ENCODE measurements around the gene SLC26A11.
A peak's percentile ranks its signal among the peaks of the same experiment; 100 is the strongest.

The SLC26A11 gene
- total RNA-seq, result 79.6 to 209 (median 152) reads per million in 4 experiments

DNA sequence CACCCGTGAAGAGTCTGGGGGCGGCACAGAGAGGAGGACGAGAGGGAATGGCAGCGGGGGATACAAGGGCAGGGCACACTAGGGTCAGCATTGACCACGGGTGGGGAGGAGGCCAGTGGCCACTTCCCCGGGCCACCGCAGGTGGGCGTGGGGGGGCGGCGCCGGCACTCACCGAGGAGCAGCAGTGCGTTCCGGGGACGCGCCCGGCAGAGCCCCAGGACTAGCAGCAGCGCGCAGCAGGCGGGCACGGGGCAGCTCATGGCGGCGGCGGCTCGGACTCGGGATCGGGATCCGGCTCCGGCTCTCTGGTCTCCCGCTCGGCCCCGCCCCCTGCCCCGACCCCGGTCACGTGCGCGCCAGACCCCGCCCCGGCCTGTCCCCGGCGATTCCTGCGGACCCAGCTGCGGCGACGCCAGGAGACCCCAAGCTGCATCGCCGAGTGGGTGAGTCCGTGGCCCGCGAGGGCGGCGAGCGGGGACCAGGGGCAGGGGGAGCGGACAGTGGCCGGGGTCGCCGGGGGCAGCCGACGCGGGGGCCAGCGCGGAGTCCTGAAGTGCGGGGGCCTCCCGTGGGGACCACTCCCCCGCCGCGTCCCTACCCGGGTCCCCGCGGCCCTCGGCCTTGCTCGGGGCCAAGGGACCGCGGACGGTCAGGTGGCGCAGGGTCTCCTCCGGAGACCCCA, at the start of gene SLC26A11, which contains the start of gene SGSH:
TSS of gene SLC26A11 (plus strand) at position 374 of the 682 bp plus-strand sequence. CDS start 1,134 bp downstream, outside the sequence.
TSS of gene SGSH (minus strand) at position 280 of the 682 bp plus-strand sequence. CDS start at position 260, 20 bp downstream.
- peak; percentile 35 for DNase-seq

DNA sequence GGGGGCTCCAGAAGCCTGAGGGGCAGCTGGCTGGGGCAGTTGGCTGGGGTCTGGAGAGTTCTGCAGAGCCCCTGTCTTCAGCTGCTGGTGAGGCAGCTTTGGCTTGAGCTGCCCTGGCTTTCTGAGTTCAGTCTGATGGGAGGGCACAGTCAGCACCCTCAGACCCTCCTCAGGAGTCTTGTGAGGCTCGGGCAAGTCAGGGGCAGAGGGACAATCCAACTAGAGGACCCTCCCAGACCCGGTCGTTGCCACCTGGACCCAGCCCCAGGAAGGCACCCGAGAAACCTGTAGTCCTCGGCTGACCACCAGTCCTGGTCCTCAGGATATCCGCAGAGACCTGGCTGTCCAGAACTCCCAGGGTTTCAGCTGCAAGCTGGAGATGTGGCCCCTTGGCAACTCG, 48.5 kb upstream of the SLC26A11 start:
- DNase-seq, result no peak

DNA sequence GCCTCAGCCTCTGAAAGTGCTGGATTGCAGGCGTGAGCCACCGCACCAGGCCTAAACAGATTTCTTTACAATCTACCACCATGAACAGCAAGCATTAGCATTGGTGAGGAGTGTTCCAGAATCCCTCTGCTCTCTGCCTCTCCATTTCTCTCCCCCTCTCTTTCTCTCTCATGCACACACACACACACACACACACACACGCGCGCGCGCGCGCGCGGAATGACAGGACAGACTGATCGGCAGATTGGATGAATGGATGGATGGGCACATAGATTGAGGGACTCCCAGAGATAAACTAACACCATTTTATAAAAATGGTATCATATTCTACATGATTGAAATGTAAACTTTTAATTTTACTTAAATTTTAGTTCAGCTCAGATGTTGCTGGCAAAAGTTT, 47.1 kb upstream of the SLC26A11 start:
- no peak for DNase-seq

DNA sequence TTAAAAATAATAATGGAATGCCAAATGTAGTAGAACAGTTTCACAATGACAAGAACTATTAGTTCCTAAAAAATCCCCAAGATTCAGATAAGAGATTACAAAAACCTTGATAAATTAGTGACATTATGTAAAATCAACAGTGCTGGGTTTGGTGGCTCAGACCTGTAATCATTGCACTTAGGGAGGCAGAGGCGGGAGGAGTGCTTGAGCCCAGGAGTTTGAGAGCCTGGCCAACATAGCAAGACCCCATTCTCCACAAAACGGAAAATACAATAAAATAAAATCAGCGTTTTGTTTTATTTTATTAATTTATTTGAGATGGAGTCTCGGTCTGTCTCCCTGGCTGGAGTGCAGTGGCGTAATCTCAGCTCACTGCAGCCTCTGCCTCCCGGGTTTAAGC, 46.3 kb upstream of the SLC26A11 start:
- no peak for DNase-seq

DNA sequence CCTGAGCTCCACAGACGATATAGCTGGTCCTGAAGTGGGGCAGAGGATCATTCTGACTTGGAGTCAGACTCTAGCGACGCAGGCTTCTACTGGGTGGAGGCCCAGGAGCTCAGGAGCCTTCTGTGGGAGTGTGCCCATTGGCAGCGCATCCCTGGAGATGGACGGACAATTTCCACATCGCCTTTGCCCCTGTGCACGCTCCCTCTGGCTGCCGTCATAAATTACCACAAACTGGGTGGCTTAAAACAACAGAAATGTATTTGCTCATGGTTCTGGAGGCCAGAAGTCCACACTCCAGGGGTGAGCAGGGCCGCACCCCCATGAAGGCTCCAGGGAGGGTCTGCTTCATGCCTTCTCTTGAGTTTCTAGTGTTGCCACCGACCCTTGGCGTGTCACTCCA, 43.5 kb upstream of the SLC26A11 start:
- no peak for DNase-seq

DNA sequence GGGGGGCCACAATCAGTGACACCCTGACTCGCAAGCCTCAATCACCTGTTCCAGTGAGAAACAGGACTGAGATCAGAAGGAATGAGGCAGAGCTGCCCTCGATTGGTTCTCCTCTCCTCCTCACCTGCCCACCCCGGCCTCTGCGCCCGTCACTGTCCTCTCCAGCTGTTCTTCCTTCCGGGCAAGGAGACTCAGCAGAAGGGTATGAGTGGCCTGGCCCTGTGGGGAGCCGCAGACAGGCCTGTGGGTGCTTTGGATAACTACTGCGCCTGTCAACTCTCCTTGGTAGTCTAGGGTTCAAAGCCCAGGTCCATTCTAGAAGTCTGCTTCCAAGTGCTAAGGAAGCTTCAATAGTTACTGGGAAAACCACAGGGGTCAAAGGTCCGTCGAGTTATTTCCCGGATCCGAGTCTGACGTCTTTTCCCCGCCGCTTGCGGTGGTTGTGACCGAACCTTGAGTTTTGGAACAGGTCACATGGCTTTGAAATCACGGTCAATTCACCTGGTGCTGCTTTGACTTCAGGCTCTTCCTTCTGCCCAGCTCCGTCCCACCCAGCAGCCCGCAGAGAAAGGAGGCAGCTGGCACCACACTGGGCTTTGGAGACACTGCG, 42.1 kb upstream of the SLC26A11 start:
- no peak for DNase-seq

DNA sequence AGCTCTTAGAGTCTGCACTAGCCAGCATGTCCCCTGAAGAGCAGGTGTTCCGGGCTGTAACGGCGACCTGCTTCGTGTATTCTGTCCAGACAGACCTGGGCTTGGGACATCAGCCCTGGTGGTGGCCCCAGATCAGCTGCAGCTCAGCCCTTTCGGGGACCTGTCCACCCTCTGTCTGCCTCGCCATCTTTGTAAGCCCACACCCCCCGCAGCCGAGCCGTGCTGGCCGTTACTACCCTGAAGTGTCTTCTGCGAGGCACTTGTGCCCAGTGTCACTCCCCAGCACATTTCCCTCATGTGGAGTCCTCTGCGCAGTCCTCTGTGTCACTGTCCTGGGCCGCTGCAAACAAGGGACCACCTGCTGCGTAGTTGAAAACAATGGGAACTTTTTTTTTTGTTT, 40.0 kb upstream of the SLC26A11 start:
- DNase-seq, result no peak

DNA sequence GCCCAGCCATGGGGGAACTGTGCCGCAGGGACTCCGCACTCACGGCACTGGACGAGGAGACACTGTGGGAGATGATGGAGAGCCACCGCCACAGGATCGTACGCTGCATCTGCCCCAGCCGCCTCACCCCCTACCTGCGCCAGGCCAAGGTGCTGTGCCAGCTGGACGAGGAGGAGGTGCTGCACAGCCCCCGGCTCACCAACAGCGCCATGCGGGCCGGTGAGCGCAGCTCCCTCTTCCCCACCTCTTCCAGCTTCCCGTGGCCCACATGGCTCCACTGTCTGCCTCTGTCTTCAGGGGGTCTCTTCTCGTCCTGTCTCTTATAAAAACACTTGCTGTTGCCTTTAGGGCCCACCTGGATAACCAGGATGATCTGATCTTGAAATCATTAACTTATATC, 38.8 kb upstream of the SLC26A11 start:
- DNase-seq, result no peak

DNA sequence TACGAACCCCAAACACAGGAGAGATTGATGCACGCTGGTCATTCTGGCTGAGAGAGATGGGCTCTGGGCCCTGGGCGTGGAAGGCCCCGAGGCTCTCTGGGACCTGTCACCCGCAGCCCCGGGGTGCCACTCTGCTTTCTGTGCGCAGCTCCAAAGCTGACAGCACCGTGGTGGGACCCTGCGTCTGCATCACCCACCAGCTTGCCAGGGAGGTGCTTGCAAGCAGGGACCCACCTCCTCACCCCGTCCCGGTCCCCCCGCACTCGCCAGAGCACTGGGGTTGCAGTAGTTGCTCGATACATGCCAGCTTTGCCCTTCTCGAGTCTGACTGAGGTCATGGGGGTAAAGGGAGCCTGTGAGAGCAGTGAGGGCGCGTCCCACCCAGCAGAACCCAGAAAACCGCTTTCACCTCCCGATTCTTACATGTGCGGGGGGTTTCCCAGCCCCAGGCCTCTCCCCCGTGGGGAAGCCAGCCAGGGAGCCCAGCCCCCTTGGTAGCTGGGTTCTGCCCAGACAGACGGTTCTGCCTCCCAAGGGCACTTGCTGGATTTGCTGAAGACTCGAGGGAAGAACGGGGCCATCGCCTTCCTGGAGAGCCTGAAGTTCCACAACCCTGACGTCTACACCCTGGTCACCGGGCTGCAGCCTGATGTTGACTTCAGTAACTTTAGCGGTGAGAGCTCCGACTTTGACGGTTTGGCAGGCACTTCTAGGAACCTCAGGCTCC, 37.9 kb upstream of the SLC26A11 start:
- DNase-seq, result no peak

DNA sequence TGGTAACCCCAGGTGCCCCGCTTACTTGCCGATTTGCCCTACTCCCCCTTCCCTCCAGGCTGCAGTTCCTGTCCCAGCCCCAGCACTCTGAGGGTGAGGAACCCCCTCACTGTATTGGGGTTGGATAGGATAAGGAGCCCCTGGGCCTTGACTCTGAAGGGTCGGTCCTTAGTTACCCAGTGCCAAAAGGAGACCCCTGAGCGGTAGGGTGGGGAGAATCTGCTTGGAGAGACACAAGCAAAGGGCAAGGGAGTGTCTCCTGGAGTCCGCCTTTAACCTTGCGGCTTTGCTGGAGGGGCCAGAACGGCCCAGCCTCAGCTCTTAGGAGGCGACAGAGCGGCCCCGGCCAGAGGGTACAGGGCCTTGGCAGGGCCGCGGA, 37.4 kb upstream of the SLC26A11 start:
- DNase-seq, result no peak

DNA sequence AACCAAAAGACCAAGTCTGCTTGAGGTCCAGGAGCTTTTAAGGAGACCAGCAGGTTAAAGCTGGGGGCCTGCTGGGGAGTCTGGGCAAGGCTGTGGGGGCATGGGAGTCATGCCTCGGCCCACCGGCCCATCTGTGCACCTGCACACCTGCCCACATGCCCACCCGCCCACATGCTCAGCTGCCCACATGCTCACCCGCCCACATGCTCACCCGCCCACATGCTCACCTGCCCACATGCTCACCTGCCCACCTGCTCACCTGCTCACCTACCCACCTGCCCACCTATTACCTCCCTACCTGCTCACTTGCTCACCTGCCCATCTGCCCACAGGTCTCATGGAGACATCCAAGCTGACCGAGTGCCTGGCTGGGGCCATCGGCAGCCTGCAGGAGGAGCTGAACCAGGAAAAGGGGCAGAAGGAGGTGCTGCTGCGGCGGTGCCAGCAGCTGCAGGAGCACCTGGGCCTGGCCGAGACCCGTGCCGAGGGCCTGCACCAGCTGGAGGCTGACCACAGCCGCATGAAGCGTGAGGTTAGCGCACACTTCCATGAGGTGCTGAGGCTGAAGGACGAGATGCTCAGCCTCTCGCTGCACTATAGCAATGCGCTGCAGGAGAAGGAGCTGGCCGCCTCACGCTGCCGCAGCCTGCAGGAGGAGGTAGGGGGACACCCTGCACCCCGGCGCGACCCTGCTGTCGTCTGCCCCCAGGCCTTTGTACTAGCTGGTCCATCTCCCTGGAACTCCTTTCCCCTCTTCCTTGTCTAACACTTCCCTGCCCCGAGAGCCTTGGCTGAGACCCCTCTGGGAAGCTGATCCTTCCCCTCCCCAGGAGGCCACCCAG, 36.4 kb upstream of the SLC26A11 start:
- DNase-seq, result no peak

DNA sequence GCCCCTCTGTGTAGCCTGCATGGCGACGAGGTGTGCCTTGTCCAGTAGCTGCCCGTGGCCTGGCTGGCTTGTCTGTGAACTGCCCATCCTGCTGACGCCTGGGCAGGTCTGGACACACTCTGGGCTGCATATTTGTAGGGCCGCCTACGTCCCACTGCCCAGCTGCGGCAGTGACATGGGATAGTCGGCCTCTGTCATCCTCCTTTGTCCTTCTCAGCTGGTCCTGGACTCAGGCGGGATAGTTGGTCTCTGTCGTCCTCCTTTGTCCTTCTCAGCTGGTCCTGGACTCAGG, 35.9 kb upstream of the SLC26A11 start:
- DNase-seq, result no peak

DNA sequence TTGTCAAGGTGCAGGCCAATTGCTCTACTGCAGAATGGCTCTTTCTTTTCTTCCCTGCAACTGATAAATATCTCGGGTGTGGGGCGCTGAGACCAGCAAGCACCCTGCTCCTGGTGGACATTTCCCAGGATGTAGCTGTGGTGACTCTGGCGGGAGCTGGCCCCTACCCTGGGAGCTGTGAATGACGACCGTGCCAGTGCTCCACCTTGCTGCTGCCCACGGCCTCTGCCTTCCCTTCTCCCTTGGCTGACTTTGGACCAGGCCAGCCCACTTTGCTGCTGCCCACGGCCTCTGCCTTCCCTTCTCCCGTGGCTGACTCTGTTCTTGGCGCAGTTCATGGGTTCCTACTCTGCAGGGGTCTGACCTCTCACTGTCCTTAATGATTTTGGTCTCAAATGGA, 34.3 kb upstream of the SLC26A11 start:
- DNase-seq, result no peak

DNA sequence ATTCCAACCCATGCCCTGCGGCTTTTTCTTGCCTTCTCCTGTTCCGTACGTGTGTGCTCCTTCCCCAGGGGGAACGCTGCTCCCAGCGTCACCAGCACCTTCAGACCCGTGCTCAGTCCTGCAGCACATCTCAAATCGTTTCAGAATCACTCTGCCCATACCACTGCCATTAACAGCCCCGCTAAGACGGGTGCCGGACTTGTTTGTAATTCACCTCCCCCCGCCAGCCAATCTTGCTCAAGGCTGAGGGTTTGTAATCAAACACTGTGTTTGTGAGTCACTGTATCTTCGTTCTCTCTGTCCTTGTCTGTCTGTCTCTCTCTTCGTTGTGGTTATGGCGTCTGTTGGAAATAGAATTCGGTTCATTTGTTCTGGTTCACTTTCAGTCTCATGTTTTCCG, 33.1 kb upstream of the SLC26A11 start:
- no peak for DNase-seq

DNA sequence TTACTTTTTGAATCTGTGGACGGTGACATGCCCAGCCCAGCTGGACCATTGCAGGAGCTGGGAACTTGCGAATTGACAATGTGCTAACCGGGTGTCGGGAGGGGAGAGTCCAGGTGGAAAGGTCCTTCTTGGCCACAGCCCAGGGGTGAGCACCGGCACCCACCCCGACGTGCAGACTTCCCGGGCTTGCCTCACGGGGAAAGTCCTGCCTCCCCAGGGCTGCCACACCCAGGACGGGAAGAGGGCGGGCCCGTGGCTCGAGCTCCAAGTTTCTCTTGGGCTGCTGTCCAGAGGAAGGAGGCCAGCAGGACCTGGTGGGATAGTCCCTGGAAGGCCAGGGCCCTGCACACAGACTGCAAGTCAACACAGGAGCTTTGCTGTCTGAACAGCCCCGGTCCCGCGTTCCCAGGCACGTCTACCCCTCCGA, 32.7 kb upstream of the SLC26A11 start:
- DNase-seq, result no peak

DNA sequence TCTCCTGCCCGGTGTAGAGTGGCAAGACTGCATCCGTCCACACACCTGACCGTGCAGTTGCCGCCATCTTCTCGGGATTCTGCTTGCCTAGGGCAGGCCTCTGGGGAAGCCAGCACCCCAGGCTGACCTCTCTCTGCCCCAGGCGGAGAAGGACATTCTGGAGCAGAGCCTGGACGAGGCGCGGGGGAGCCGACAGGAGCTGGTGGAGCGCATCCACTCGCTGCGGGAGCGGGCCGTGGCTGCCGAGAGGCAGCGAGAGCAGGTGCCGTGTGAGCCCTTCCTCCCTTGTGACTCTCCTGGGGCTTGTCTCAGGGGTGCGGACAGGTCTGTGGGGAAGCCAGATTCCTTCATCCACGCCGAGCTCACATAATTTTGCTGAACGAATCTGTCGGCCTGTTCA, 30.6 kb upstream of the SLC26A11 start:
- no peak for DNase-seq

DNA sequence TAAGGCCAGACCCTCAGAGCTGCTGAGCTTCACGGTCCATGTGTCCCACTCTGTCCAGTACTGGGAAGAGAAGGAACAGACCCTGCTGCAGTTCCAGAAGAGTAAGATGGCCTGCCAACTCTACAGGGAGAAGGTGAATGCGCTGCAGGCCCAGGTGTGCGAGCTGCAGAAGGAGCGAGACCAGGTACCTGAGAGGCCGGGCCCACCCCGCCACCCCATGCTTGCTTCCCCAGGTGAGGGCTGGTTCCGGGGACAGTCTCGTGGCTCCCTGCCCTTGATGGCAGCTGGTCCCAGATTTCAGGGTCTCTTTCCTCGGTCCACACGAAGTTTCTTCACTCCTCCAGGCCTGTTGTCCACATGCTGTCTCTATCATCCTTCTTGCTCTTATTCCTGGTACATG, 29.5 kb upstream of the SLC26A11 start:
- no peak for DNase-seq

DNA sequence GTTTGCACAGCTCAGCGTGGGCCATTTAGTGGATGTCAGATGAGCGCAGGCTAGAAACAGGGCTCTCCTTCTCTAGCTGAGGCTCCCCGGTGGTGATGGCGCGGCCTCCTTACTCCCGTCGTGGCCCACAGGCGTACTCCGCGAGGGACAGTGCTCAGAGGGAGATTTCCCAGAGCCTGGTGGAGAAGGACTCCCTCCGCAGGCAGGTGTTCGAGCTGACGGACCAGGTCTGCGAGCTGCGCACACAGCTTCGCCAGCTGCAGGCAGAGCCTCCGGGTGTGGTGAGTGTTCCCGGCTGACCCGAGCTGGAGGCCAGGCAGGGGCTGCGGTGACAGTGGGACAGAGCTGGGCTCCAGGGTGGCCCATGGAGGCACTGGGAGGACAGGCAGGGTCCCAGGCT, 29.0 kb upstream of the SLC26A11 start:
- no peak for DNase-seq

DNA sequence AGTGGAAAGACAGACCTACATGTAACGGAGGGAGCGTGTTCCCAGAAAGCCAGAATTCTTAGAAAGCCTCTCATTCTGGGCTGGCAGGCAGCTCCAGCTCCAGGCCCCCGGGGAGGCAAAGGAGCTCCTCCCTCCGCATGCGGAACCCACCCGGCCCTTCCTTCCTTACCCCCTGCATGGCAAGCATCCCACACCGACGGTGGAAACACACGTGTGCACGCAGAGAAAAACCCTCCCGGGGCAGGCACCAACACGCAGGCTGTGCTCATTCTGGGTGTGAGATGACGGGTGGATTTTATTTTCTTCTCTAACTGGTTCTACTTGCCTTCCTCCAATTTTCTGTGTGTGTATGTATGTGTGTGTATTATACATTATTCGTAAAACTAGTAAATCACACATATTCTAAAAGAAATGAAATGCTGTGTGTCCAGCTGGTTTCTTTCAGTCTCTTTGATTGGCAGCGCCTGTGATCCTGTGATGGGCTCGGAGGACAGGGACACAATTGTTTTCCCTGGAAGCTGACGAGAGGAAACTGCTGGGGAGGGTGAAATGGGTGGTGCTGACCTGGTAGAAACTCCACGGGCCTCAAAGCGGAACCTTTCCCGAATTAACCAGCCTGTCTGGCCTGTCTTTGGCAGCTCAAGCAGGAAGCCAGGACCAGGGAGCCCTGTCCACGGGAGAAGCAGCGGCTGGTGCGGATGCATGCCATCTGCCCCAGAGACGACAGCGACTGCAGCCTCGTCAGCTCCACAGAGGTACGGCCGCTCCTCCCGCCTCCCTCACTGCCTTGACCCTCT, 28.2 kb upstream of the SLC26A11 start:
- DNase-seq, result no peak

DNA sequence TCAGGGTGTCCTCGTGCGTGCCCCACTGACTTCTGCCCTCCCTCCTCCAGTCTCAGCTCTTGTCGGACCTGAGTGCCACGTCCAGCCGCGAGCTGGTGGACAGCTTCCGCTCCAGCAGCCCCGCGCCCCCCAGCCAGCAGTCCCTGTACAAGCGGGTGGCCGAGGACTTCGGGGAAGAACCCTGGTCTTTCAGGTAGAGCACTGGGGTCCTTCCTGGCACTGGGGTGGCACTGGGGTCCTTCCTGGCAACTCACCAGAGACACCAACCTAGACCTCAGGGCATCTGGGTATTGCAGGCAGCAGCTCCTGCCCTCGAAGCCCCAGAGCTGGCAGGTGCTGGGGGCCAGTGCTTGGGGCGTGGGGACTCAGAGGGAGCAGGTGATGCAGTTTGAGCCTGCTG, 25.1 kb upstream of the SLC26A11 start:
- no peak for DNase-seq

DNA sequence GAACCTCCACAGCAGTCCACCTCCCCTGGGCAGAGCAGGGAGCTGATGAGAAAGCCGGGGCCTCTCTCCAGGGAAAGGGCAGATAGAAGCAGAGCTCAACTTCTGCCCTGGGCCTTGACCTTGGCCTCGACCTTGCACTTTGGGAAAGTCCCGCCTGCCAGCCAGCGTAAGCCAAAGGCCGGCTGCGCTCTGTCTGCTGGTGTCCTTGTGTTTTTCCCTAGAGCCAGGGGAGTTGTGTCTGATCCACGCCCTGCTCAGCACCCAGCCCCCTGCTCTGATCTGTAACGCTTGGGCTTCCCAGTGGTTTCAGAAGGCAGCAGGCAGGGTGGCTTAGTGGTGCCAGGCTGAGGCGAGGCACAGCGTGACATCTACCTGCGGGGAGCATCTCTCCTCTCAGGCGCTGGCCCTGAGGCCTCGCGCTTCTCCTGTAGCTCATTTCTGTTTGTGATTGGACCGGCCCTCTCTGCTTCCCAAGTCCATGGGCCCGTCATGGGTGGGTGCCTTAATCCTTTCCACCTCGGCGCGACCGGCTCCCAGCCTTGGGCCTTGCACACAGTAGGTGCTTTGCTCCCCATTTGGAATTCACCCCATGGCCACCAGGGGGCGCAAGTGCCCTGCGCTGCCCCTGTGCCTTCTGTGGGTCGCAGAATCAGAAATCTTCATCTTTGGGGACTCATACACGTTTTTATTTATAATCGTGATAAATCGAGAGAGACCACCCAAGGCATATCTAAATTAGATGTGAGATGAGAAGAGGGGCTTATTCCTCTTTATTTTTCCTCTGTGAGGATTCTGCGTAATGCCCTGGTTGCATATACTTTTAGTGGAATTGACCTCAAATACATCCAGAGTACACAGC, 24.3 kb upstream of the SLC26A11 start:
- peak; percentile 54 for DNase-seq
